Iris pigment epithelial cell (primary cell): ENCODE data around the gene C1orf50.
"Not testable (repeated sequence)": the region's sequence is repeated elsewhere in the genome, so short reads cannot be mapped to it uniquely, and the experiment has no call there.

Experiments
- DNase-seq: peaks from one replicate; pipeline ENCODE4 v3.0.0-alpha.2; 2011; ENCODE audit warnings: low read depth

C1orf50 gene

GRCh38 chr1:42766741-42767509 is at the start of gene C1orf50, which contains the start of gene P3H1:
TSS of gene C1orf50 (plus strand) at chr1:42767249. CDS start at chr1:42767312, 63 bp downstream.
TSS of gene P3H1 (minus strand) at chr1:42767028. CDS start at chr1:42766971, 57 bp downstream.
- DNase-seq, result peak; percentile 99

- no peak for DNase-seq
Measured at GRCh38 chr1:42720868-42721267, 46.2 kb upstream of the C1orf50 start.

GRCh38 chr1:42721926-42722325 is 45.1 kb upstream of the C1orf50 start:
- peak; percentile 11 for DNase-seq

DNA sequence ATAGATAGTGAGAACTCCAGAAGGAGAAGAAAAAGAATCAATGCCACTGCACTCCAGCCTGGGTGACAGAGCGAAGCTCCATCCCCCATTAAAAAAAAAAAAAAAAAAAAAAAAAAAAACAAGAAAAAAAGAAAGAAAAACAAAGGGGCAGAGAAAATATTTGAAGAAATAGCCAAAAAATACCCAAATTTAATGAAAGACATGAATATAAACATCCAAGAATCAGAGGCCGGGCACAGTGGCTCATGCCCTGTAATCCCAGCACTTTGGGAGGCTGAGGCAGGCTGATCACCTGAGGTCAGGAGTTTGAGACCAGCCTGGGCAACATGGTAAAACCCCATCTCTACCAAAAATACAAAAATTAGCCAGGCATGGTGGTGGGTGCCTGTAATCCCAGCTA is 44.6 kb upstream of the C1orf50 start:
- not testable (repeated sequence) for DNase-seq

DNA sequence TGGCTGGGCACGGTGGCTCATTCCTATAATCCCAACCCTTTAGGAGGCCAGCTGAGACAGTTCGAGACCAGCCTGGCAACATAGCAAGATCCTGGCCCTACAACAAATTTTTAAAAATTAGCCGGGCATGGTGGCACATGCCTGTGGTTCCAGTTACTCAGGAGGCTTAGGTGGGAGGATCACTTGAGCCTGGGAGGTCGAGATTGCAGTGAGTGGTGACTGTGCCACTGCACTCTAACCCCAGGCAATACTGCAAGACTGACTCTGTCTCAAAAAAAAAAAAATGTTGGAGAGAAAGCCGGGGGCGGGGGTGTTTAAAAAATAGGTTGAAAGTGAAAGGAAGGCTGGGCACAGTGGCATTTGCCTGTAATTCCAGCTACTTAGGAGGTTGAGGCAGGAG is 43.5 kb upstream of the C1orf50 start:
- DNase-seq, result no peak

DNA sequence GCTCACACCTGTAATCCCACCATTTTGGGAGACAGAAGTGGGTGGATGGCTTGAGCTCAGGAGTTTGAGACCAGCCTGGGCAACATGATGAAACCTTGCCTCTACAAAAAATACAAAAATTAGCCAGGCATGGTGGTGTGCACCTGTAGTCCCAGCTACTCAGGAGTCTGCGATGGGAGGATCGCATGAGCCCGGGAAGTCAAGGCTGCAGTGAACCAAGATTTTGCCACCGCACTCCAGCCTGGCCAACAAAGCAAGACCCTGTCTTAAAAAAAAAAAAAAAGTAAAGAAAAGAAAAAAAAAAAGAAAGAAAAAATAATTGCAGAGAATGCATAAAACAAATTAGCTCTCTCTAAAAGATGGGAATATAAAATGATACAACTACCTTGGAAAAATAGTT is 41.2 kb upstream of the C1orf50 start:
- not testable (repeated sequence) for DNase-seq

DNA sequence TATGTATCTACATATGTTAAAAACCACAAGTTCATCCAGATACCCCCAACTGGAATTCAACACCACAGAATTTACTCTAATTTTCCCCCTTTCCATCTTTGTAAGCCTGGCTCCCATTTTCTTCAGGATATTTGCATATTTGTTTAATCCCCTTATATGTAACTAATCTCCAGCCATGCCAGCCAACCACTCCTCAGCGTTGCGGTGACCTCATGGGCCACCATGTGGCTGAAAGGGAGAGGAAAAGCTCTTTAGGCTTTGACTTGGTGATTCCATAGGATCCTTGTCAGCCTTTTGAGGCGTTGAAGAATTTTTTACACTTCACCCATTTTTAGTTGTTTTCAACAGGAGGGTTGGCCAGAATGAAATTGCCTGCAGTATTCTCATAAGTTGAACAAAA is 37.0 kb upstream of the C1orf50 start:
- DNase-seq, result no peak

DNA sequence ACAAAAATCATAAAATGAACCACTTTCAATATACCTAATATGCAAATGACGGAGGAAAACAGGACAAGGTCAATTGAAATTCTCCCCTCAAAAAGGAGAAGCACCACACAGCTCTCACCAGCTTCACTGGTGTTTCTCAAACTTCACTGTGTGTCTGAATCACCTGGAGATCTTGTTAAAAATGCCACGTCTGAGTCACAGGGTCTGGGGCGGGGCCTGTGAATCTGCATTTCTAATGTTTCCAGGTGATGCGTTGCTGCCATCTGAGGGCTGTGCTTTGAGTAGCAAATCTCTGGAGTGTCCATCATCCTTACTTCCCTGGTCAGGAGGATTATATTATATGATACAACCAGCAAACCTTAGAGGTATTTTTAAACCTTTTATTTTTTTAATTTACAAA is 36.1 kb upstream of the C1orf50 start:
- DNase-seq, result no peak

- DNase-seq, result no peak
Measured at GRCh38 chr1:42731585-42731984, 35.5 kb upstream of the C1orf50 start.

GRCh38 chr1:42732126-42732680 is 34.8 kb upstream of the C1orf50 start:
- DNase-seq, result no peak

DNA sequence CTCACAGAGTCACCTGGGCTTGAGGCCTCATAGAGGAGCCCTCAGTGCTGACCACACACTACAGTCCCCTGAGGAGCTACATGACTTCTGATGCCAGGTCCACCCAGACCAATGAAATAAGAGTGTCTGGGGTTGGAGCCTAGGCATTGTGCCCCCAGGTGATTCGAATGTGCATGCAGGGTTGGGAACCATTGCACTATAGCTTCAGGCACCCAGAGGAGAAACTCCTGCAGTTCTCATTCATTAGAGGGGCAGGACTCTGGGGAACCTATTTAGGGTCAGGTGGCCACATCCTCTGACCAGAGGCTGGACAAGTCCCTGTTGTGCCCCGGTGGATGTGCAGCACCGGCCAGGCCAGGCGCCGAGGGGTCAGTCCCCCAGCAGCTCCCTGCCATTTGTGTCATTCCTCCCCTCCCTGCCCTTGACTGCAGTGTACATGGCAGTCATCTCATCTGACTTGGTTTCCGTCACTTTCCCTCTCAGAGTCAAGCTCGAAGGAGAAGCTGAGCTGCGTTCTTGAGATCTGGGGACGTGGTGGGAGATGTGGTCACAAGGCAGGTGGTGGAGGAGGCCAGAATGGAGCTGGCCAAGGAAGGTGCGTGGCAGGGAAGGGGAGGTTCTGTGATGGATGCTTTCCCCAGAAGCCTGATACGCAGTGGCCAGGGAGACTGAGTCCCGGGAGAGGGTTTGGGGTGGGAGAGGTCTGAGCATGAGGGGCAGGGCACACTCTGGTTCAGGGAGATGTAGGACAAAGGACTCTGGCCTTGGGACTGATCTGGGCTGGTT is 33.4 kb upstream of the C1orf50 start:
- DNase-seq, result no peak

DNA sequence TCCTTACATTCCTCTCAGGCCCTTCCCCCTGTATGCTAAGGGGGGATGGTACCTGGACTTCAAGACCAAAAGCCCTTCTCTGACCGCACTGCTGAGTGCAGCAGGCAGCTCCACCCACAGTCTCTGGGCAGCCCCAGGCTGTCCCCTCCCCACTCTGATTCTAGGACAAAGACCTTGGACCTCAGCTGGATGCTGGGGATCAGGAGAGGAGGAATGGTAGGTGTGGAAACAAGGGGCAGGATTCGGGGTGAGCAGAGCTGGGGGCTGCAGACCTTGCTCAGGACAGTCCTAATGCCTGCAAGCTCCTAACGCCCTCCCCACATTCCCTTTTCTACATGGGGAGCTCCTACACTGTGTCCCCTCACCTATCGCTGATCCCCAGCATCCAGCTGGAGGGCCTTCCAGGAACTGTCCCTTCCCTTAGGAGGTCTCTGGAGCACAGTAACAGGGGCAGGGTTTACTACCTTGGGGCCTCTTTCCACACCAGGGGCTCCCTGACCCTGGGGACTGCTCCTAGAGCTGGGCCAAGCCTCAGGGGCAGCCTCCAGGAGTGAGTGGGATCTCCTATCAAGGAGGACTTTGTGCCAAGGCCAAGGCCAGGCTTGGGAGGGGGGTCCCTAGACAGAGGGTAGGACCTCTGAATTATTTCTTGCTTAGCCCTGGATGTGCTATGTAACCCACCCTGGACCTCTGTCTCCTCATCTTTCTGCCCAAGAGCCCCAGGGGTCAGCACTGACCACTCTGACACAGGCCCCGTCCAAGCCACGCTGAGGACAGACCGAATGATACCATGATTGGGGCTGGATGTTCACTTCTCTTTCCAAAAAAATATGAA is 32.6 kb upstream of the C1orf50 start:
- DNase-seq, result no peak

DNA sequence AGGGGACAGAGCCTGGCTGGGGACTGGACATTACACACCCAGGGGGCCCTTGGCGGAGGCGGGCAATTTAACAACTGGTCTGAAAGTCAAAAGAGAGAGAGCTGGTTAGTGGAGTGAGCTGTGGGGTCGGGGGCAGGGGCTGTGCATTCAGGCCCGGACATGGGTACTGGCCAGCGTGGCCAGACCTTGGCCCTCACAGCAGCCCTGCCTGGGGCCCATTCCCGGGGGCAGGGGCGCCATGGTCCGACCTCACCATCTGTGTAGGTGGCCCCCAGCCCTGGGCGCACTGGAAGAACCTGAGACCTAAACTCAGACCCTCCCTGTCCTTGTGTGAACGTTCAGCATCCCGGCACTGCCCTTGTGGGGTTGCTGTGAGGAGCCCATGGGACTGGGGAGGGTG is 32.0 kb upstream of the C1orf50 start:
- DNase-seq, result no peak

GRCh38 chr1:42735477-42736105 is 31.5 kb upstream of the C1orf50 start:
- DNase-seq, result no peak

GRCh38 chr1:42736152-42736551 is 30.9 kb upstream of the C1orf50 start:
- peak; percentile 29 for DNase-seq

GRCh38 chr1:42736571-42737200 is 30.4 kb upstream of the C1orf50 start:
- no peak for DNase-seq

GRCh38 chr1:42737257-42737656 is 29.8 kb upstream of the C1orf50 start:
- DNase-seq, result no peak

- DNase-seq, result no peak
Measured at GRCh38 chr1:42737986-42738677, 28.9 kb upstream of the C1orf50 start.

DNA sequence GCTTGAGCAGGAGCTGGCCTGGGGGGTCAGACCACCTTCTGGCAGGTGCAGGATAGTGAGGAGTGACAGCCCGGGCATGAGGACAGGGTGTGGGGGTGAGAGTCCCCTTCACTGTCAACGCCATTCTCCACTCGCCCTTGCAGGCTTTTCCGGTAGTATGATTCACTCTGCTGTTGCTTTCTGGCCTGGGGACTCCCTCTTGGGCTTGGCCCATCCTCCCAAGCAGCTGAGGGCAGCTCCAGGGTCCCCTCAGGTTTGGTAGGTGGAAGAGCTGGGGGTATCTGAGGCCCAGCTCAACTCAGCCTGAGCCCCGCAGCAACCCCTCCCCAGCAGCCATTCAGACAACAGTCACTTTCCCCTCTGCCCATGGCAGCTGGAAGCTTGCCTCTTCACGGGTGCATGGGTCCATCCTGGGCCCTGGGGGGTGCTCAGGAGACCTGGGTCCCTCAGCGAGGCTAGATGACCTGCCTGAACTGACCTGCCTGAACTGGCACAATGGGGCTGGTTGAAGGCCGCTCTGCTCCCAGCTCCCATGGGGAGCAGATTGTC is 28.3 kb upstream of the C1orf50 start:
- DNase-seq, result no peak
